ENCODE measurements around the gene NRTN.
"Not testable (repeated sequence)": the region's sequence is repeated elsewhere in the genome, so short reads cannot be mapped to it uniquely, and the experiment has no call there.

NRTN gene

DNA sequence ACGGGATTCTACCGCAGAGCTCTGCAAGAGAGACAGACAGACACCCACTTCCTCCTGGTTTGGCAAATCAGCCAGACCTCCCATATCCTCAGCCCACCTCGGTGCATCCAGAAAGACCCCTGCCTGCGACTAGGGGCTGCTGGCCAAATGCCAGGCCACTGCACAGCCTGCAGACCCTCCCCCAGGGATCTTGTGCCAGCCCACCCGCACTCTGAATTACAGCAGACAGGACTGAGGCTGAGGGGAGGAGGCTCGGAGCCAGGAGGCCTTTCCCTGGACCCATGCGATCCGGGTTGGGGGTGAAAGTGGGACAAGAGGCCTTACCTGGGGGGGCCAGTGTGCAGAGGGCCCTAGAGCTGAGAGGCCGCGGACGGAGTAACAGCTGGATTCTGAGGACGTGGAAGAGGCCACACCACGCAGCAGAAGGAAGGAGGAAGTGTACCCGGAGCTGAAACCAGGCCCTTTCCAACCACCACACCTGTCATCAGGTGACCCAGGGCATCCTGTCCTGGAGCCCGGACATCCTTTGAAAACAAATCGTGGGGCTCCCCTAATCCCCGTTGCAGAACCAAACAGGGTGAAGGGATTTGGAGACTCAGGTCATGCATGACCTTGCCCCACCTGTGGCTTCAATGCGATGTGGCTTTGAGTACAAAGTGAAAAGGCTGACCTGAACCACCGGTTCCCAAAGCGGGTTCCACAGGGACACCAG lies 33.6 kb downstream of the NRTN start:
- DNase-seq (ENCODE audit: low read depth) = no peak

DNA sequence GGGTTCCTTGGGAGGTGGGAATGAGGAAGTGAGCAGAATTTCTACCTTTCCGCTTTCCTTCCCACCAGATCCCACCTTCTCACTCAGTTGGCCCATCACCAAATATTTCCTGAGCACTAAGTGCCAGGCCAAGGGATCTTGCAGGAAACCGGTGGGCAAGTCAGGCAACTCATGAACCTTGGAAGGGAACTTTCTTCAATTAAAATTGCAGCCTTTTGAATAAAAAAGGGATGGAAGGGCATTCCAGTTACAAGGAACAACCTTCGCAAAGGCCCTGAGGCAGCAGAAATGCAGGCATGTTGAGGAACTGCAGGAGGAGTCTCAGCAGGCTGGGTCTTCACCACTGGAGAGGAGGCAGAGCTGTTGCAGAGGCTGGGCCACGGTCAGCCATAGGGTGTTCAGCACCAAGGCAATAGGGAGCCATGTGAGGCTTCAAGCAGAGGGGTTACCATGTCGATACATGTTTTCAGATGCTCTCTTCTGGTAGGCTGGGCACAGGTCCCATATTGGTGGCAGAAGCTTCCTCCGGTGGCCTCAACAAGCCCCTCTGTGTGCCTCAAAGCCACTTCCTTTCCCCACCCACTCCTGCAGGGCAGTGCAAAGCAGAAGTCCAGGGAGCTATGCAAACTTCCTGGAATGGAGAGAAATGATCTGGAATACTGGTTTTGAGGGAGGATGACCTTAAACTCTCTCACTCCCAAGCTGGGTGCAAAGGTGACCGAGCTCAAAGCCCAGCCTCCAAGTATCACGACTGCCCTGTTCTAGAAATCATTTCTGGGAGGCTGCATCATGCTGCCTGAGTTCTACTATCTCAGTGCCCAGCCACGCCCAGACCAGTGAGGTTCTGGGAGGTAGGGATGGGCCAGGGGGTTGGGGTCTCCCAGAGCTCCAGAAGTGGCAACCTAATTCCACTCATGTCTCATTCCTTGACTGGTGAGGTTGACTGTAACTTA lies 34.5 kb downstream of the NRTN start, which contains the start of gene FUT6:
Gene FUT6 (minus strand): TSS at position 638 of the 953 bp plus-strand sequence. CDS start 7,135 bp downstream, outside the sequence.
- DNase-seq (ENCODE audit: low read depth) = no peak

DNA sequence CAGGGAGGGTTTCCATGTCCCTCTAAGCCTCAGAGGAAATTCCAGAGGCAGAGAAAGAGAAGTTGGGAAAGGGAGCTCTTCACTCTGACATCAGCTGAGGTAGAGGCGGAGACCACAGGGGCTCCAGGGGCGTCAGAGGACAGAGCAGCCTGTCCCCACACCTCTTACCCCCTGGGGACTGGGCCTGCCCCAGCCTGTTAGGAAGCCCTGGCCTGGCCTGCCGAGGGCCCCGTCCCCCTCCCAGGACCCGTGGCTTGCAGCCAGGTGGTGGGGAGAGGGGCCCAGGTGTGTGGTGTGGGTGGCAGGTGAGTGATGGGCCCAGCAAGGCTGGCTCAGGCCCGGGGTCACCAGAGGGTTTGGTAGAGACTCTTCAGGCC lies 36.9 kb downstream of the NRTN start:
- not testable (repeated sequence) for DNase-seq (ENCODE audit: low read depth)

DNA sequence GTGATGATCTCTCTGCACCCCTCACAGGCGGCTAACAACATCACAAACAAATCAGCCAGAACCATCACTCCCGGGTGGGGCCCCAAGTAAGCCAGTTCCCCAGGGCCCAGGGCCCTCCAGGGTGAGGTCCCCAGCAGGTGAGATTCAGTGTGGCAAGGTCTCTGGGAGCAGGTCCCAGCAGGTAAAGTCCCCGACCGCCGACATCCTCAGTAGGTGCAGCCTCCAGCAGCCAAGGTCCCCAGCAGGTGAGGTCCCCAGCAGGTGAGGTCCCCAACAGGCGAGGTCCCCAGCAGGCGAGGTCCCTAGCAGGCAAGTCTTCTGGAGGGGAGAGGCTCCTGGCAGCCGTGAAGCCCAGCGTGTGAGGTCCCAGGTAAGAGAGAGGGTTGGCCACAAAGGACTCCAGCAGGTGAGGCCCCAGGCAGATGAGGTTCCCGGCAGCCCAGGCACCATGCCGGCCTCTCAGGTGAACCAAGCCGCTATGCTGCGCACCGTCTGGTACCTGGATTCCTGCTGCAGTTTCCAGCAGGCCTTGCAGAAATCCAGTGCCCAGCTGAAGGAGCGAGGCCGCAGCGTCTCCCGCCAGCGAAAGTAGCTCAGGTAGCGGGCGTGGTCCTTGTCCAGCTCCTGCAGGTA lies 38.5 kb downstream of the NRTN start:
- DNase-seq (ENCODE audit: low read depth) = no peak

DNA sequence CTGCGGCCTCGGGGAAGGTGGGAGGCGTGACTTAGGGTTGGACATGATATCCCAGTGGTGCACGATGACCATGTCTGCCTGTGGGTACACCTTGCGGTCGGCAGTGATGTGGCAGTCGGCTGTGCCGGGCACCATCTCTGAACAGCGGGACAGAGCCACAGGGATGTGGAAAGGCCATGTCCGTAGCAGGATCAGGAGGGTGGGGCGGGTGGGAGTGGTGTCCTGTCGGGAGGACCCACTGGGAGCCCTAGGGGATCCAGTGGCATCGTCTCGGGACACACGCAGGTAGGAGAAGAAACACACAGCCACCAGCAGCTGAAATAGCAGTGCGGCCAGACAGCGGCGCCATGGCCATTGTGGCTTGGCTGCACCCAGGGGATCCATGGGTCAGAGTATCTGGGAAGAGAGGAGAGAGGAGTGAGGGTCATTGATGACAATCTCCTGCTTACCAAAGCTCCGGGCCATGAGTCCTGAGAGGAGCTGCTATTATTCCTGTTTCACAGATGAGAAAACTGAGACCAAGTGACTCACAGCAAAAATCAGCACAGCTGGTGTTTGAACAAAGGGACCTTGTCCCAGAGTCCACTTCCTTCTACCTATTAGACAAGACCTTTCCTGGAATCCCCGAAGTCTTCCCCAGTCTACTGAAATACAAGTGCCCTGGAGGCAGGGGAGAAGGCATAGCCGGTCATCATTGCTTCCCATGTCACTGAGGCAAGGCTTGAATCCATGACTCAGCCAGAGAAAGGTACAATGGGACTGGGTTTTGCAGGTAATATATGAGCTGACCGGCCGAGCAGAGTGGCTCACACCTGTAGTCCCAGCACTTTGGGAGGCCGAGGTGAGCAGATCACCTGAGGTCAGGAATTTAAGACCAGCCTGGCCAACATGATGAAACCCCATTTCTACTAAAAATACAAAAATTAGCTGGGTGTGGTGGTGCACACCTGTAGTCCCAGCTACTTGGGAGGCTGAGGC lies 39.9 kb downstream of the NRTN start:
- DNase-seq (ENCODE audit: low read depth) = no peak

DNA sequence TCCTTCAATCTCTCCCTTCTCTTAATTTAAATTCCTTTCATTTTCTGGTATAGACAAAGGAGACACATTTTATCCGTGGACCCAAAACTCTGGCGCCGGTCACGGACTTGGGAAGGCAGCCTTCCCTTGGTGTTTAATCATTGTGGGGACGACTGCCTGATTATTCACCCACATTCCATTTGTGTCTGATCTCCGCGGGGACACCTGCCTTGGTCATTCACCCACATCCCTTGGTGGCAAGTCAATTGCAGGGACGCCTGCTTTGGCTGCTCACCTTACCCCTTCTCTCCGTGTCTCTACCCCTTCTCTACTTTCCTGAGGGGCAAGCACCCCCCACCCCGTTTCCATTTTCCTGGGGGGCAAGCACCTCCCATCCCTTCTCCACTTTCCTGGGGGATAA lies 43.0 kb downstream of the NRTN start:
- DNase-seq (ENCODE audit: low read depth) = not testable (repeated sequence)

DNA sequence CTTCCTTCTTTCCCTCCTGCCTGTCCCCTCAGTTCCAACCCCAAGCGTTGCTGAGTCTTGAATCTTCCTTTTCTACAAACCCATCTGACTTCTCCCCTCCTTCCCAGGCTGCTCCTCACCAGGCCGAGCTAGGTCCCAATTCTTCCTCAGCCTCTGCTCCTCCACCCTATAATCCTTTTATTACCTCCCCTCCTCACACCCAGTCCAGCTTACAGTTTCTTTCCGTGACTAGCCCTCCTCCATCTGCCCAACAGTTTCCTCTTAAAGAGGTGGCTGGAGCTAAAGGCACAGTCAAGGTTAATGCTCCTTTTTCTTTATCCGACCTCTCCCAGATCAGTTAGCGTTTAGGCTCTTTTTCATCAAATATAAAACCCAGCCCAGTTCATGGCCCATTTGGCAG lies 43.8 kb downstream of the NRTN start:
- DNase-seq (ENCODE audit: low read depth) = not testable (repeated sequence)

DNA sequence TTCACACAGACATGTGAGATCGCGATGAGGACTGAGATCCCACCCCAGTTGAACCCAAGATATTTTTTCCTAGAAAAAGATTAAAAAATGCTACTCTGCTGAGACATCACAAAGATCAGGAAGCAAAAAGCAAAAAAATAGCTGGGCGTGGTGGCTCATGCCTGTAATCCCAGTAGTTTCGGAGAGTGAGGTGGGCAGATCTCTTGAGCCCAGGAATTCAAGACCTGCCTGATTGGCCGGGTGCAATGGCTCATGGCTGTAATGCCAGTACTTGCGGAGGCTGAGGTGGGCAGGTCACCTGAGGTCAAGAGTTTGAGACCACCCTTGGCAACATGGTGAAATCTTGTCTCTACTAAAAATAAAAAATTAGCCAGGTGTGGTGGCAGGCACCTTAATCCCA lies 45.3 kb downstream of the NRTN start:
- no peak for DNase-seq (ENCODE audit: low read depth)

DNA sequence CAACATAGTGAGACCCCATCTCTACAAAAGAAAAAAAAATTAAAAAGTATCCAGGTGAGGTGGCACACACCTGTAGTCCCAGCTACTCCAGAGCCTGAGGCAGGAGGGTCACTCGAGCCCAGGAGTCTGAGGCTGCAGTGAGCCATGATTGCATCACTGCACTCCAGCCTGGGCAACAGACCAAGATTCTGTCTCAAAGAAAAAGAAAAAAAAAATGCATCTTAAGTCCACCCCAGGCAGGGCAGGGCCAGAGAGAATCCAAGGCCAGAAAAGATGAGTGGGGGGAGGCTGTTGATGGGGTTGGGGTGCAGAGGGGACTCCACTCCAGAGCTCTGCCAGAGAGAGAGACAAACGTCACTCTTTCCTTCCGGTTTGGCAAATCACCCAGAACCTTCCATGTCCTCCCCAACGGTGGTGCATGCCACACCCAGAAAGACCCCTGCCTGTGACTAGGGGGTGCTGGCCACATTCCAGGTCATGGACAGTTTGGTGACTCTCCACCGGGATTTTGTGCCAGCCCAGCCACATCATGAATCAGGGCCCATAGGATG lies 46.0 kb downstream of the NRTN start:
- DNase-seq (ENCODE audit: low read depth) = peak; percentile 24

DNA sequence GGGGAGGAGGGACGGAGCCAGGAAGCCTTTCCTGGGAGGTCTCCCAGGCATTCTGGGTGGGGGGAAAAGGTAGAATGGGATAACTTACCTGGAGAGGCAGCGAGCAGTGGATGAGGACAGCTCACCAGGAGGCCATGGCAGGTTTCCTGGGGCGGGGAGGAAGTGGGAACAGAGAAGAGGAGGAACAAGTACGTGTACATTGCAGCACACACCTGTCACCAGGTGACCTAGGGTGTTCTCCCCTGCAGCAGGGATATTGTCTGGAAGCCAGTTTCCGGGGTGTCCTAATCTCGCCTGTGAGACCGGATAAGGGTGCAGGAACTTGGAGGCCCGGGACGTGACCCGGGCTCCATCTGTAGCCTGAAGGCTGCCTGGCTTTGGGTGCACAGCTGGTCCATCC lies 46.4 kb downstream of the NRTN start, which contains the start of gene FUT3:
Gene FUT3 (minus strand): TSS at position 148 of the 400 bp plus-strand sequence.
- DNase-seq (ENCODE audit: low read depth) = no peak

DNA sequence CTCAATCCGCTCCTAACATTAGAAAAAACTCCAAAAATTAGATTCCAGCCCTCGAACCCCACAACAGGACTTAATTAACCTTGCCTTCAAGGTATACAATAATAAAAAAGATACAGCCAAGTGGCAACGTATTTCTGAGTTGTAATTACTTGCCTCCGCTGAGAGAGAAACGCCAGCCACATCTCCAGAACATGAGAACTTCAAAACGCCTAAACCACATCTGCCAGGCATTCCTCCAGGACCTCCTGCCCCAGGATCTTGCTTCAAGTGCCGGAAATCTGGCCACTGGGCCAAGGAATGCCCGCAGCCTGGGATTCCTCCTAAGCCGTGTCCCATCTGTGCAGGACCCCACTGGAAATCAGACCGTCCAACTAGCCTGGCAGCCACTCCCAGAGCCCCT lies 49.3 kb downstream of the NRTN start:
- peak; percentile 9 for DNase-seq (ENCODE audit: low read depth)

DNA sequence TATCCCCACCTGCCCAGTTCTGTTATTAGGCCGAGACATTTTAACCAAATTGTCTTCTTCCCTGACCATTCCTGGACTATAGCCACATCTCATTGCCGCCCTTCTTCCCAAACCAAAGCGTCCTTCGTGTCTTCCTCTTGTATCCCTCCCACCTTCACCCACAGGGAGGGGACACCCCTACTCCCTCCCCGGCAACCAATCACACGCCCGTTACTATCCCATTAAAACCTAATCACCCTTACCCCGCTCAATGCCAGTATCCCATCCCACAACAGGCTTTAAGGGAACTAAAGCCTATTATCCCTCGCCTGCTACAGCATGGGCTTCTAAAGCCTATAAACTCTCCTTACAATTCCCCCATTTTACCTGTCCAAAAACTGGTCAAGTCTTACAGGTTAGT lies 50.3 kb downstream of the NRTN start:
- DNase-seq (ENCODE audit: low read depth) = not testable (repeated sequence)

DNA sequence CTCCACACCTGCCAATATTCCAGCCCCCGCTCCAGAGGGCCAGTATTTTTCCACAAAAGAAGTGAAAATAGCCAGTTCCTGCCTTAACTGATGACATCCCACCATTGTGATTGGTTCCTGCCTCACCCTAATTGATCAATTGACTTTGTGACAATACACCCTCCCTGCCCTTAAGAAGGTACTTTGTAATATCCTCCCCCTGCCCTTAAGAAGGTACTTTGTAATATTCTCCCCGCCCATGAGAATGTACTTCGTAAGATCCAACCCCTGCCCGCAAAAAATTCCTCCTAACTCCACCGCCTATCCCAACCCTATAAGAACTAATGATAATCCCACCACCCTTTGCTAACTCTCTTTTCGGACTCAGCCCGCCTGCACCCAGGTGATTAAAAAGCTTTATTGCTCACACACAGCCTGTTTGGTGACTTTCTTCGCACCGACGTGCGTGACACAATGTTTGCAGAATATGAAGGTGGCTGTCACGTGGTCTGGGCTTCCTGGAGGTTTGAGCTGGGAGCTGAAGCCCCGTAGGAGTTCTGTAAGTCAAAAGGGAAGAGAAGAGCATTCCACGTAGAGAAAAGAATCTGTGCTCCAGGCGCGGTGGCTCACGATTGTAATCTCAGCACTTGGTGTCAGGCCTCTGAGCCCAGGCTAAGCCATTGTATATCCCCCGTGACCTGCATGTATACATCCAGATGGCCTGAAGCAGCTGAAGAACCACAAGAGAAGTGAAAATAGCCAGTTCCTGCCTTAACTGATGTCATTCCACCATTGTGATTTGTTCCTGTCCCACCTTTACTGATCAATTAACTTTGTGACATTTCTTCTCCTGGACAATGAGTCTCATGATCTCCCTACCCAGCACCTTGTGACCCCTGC lies 52.6 kb downstream of the NRTN start:
- no peak for DNase-seq (ENCODE audit: low read depth)

DNA sequence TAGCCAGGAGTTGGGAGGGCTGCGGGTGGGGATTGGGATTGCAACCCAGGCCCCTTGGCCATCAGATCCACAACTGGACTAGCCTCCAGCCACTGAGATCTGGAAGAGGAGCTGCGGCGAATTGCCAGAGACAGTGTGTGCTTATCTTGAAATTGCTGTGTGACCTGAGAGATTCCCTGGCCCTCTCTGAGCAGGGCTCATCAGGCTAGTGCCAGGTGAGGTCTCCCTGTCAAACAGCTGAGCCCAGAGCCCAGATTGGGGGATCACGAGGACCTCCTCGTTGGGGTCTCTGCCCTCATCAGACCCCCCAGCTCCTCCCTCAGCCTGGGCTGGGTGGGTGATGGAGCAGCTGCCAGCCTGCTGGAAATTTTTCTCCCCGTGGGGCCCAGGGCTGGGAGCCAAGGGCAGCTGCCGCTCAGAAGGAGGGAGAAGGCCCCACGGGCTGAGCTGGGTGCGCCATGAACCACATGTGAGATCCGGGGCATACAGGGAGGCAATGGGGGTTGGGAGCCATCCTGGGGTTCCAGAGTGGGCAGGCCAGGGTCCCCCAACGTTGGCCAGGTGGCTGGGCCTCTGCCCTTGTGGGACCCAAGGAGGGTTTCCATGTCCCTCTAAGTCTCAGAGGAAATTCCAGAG lies 58.3 kb downstream of the NRTN start:
- no peak for DNase-seq (ENCODE audit: low read depth)

DNA sequence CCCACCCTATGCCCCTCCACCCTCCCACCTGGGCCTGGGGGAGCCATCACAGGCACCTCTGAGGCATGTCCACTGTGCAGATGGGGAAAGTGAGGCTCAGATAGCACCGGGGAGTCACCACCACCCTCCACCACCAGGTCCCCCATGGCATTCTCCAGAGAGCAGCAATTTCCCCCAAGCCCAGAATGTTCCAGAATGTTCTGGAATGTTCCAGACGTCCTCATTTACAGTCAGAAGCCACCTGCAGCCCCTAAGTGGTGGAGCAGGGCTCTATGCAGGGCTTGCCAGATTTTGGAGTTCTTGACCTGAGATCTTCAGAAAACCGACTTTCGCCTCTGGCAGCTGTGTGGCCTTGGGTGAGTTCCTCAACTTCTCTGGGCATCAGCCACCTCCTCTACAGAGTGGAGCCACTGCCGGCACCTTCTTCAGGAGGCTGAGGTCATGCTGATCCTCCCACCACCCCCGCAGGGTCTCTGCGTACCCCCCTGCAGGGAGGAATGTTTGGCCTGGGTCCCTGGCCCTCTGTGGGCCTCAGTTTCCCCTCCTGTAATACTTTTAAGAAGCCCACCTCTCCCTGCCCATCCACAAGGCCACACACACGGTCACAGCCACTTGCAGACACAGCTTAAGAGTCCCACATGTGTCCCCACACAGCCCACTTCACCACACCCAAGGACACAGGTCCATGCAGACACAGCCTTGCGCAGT lies 59.3 kb downstream of the NRTN start:
- no peak for DNase-seq (ENCODE audit: low read depth)

DNA sequence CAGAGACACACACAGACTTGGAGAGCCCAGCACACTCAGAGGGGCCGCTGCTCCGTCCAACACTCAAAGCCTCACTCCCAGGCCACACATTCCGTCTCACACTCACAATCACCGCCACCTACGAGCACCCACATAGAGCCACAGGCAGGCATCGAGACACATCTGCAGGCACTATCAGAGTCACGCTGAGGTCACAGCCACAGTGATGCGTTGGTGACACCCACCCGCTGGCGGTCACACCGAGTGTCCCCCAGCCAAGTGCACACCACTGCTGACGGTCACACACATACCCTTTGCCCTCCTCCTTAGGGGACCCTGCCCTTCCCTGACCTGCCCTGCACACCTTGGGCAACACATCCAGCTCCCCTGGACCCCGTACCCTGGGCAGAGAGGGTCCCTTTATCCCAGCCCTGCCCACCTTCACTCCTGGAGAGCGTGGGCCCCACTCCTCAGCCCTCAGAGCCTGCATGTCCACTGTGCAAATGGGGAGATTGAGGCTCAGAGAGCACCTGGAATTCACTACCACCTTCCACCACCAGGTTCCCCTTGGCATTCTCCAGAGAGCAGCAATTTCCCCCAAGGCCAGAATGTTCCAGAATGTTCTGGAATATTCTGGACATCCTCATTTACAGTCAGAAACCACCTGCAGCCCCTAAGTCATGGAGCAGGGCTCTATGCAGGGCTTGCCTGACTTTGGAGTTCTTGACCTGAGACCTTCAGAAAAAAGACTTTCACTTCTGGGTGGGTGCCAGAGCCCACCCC lies 60.0 kb downstream of the NRTN start:
- DNase-seq (ENCODE audit: low read depth) = no peak

DNA sequence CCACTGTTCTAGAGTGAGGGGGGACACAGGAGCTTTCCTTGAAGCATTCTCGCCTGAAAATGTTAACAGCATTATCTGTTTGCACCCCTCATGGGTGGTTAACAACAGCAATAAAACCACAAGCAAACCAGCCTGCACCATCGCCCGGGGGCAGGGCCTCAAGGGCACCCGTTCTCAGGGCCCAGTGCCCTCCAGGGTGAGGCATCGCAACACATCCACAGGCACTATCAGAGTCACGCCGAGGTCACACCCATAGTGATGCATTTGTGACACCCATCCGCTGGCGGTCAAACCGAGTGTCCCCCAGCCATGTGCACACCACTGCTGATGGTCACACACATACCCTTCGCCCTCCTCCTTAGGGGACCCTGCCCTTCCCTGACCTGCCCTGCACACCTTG lies 60.9 kb downstream of the NRTN start:
- no peak for DNase-seq (ENCODE audit: low read depth)

Data from GM04504 (cell line).